Activated CD4-positive, CD25-positive, alpha-beta regulatory T cell (primary cell): ENCODE measurements around the gene NPAT.
A peak's percentile ranks its signal among the peaks of the same experiment; 100 is the strongest.

Experiments used
- DNase-seq, 4 experiments: peaks; one replicate each; lab custom pipeline; 2025; lab: John Stamatoyannopoulos, UW

The NPAT gene

DNA sequence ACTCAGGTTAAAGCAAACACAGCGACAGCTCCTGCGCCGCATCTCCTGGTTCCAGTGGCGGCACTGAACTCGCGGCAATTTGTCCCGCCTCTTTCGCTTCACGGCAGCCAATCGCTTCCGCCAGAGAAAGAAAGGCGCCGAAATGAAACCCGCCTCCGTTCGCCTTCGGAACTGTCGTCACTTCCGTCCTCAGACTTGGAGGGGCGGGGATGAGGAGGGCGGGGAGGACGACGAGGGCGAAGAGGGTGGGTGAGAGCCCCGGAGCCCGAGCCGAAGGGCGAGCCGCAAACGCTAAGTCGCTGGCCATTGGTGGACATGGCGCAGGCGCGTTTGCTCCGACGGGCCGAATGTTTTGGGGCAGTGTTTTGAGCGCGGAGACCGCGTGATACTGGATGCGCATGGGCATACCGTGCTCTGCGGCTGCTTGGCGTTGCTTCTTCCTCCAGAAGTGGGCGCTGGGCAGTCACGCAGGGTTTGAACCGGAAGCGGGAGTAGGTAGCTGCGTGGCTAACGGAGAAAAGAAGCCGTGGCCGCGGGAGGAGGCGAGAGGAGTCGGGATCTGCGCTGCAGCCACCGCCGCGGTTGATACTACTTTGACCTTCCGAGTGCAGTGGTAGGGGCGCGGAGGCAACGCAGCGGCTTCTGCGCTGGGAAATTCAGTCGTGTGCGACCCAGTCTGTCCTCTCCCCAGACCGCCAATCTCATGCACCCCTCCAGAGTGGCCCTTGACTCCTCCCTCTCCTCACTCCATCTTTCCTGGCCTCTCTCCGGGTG, at the start of gene NPAT, which contains the start of gene ATM:
Gene NPAT (minus strand): TSS at position 65 of the 774 bp plus-strand sequence. CDS start 102 bp downstream, outside the sequence.
Gene ATM (plus strand): TSS at position 494 of the 774 bp plus-strand sequence. CDS start 4,558 bp downstream, outside the sequence.
- peak; percentile 93 to 96 (median 95) for DNase-seq

DNA sequence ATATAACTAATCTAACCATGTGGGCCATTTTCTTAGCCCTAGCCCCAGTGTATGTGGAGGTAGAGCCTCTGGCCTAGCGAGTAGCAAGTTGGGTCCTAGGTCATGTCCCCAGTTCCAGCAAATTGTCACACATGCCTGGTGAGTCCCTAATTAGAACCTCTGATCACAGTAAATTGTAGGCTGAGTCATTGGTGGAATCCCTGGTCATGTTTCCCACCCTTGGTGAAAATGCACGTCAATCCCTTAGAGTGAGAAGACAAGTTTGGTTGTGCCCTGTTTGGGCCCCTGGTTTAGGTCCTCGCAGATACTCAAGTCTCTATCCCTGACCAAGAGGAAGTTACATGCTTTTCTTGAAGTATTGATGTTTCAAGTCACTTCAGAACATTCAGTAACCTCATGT, 47.1 kb upstream of the NPAT start:
- no peak for DNase-seq

DNA sequence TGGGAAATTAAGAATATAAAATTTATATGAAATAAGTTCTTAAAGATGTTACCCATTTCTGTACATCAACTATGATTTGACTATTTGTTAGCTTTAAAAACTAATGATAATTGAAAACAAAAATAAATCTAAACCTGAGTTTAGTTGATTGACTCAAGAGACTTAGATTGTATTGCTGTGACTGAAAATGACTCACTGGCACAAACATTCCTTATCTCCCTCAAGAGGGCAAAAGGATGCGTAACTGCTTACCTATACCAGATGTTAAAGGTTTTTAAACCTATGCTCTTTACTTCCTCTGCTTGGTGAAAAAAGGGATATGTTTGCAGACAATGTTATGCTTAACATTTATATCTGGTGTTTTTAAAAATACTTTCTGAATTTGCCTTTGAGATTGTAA, 30.7 kb upstream of the NPAT start:
- DNase-seq = no peak

DNA sequence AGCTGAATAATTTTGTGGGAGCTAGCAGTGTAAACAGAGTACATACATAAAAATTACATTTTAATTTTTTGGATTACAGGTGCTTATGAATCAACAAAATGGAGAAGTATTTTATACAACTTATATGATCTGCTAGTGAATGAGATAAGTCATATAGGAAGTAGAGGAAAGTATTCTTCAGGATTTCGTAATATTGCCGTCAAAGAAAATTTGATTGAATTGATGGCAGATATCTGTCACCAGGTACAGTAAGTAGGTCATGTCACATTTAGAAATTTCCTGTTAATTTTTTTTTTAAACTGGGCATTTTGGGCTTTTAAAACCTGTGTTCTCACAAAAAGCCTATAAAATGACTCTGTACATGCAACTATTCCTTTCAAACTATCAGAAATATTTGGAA, 24.4 kb upstream of the NPAT start:
- DNase-seq = no peak

DNA sequence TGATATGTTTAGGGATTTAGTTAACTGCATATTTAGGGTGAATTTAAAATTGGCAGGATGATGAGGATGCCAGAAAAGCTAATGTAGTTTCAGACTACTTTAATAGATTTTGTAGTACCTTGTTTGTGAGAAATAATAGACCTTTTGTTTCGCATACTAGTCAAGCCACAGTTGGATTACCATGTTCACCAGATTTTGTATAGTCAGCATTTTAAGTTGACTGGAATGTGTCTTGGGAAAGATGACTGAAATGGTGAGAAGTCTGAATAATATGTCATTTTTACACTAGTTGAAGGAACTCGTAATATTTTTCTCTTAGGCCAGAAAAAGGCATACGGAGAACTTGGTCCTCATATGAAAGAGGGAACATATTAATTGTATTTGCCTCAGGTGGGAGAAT, 23.9 kb upstream of the NPAT start:
- DNase-seq = no peak

DNA sequence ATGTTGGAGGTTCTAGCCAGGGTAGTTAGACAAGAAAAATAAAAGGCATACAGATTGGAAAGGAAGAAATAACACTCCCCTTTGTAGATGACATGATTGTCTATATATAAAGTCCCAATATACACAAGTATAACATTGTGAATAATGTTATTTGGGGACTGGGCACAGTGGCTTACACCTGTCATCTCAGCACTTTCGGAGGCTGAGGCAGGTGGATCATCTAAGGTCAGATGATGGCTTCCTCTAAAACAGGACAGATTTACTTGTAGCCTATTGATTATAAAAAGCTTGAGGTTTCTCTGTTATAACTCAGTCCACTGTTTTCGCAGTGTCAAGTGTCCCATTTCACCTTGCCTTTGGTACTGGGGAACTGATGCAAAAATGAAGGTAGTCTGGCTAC, 20.0 kb upstream of the NPAT start:
- DNase-seq = no peak

DNA sequence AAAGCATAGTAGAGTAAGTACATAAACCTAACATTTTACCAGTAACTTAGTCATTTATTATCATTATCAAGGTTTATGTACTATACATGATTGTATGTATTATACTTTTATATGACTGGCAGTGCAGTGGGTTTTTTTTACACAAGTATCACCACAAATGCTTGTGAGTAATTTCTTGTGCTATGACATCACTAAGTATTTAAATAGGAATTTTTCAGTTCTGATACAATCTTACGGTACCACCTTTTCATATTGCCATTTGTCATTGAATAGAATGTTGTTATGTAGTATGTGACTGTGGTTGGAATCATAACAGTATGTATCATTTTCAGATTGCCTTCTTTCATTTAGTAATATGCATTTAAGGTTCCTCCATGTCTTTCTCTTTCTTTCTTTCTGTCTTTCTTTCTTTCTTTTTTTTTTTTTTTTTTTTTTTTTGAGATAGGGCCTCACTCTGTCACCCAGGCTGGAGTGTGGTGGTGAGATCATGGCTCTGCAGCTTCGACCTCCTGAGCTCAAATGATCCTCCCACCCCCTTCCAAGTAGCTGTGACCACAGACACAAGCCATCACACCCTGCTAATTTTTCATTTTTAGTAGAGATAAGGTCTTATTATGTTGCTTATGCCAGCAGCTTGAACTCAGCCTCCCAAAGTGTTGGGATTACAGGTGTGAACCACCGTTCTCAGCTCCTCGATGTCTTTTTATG, 19.0 kb upstream of the NPAT start:
- no peak for DNase-seq

DNA sequence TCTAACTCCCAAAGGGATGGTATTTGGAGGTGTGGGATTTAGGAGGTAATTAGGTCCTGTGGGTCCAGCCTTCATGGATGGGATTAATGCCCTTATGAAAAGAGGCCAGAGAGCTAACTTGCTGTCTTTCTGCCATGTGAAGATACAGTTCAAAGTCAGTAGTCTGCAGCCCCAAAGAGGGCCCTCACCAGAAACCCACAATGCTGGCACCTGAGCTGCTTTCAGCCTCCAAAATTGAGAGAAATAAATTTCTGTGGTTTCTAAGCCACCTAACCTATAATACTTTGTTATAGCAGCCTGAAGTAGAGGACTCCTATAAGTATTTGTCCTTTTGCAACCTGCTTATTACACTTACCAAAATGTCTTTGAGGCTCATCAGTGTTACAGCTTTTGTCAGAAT, 16.6 kb upstream of the NPAT start:
- no peak for DNase-seq

DNA sequence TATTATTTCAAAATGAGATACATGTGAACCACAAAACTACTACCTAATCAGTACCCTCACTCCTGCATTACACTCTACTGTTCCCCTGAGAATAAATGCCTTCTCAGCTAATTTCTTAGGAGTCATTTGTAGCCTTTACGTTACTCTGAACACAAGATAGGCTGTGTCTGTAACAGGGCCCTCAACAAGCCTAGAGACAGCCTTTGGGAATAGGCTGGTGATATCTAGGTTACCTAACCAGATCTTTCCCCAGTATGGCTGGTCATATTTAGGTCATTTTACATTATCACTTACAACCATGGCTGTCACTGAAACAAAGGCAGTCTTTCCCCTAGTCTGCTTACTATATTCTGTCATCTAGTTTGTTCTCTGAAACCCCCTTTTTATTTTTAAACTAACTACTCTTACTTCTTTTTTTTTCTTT, 14.6 kb upstream of the NPAT start:
- no peak for DNase-seq

DNA sequence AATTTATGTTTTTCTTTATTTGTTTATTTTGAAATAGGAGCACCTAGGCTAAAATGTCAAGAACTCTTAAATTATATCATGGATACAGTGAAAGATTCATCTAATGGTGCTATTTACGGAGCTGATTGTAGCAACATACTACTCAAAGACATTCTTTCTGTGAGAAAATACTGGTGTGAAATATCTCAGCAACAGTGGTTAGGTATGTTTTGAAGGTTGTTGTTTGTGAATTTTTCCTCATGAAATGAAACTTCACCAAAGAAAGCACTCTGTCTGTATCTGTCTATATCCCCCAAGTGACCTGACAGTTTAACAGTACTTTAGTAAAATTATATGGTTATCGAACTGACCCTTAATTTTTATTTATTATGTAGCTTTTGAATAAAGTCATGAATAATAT, 13.2 kb upstream of the NPAT start:
- no peak for DNase-seq

DNA sequence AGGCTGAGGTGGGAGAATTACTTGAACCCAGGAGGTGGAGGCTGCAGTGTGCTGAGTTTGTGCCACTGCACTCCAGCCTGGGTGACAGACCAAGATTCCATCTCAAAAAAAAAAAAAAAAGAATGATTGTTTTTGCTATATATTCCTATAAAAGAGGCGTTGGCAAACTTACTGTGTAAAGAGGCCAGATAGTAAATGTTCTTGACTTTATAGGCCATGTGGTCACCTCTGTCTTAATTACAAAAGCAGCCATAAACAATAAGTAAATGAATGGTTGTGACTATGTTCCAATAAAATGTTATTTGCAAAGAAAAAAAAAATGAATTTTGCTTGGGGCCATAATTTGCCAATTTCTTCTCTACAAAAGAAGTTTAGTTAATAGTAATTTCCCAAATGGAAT, 12.8 kb upstream of the NPAT start:
- no peak for DNase-seq

DNA sequence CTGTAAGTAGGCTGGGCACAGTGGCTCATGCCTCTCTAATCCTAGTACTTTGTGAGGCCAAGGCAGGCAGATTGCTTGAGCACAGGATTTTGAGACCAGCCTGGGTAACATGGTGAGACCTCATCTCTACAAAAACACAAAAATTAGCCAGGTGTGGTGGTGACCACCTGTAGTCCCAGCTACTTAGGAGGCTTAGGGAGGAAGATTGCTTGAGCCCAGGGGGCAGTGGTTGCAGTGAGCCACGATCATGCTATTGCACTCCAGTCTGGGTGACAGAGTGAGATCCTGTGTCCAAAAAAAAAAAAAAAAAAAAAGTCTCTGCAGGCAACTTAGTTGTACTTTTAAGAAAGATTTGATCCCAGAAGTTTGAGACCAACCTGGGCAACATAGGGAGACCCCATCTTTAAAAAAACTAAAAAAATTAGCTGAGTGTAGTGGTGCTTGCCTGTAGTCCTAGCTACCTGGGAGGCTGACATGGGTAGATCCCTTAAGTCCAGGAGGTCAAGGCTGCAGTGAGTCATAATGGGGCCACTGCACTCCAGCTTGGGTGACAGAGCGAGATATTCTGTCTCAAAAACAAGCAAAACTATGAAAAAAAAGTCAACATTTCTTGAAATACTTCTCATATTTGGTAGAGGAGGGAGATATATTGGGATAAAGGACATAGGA, 11.0 kb upstream of the NPAT start:
- DNase-seq = no peak

DNA sequence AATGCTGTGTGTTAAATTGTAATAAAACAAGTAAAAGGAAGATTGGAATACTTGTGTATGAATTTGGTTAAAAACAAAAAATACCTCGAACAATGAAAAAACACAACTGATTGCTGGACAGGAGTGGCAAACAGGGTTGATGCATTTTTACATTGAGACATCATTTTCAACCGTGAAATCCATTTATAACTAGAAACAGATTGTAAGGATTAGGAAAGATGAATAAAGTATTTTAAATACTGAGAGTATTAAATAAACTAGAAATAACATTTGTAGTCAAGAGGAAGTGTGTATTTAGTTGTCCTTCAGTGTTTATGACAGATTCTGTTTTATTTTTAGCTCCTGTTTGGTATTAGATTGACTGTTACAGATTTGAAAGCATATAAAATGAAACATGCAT, 5.8 kb upstream of the NPAT start:
- DNase-seq = no peak

DNA sequence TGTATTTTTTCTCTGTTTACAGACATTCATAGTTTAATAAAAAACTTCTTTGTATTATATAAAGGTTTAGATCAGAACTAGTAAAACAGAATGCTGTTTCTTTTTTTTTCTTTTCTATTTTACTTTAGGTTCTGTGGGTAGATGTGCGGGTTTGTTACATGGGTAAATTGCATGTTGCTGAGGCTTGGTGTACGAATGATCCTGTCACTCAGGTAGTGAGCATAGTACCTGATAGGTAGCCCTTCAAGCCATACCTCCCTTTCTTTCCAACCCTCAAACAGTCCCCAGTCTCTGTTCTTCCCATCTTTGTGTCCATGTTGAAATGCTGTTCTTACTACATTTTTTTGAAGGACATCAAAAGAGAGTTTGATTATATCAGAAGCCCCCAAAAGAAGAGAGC, 3.6 kb upstream of the NPAT start:
- no peak for DNase-seq

DNA sequence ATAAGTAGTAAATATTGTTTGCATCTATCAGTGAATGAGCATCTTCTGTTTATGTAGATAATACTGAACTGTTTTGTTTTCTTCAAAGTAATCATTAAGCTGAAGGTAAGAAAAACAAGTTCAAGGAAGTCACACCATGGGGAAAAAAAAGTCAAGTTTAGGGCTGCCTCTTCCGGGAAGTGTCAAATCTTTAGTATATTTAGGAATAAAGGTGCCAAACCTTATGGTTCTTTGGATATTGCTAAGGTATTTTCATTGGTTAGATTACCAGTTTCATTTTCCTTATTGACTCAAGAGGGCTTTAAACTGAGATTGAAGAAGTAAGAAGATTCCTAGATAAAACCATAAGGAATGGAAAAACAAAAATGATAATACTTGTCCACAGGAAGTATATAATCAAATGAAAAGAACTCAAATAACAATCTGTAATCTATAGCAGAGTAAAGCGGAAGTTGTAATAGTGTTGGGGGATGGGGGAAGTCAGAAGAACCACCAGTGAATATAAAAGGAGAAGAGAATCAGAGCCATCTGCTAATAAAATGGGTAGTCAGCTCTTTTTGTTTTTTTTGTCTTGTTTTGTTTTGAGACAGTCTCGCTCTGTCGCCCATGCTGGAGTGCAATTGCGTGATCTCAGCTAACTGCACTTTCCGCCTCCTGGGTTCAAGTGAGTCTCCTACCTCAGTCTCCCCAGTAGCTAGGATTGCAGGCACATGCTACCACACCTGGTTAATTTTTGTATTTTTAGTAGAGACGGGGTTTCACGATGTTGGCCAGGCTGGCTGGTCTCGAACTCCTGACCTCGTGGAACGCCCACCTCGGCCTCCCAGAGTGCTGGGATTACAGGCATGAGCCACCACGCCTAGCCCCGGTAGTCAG, 2.7 kb upstream of the NPAT start:
- peak in 1 of 4 experiments; percentile 7 for DNase-seq

DNA sequence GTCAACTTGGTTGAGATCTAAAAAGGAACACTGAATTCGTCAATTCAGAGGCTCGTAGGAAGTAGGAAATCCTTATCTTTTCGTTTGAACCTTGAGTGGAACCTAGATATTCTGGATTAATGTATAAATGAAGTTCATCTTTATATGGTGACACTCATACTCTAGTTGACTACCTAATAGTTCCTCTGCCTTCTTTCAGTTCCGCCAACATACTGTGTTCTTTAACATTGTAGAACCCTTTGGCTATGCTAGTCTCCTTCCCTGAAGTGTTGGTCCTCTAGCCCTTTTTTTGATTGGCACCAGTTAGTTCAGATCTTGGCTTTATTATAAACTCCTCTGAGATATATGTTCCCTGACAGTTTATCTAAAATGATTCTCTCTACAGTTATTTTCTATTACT, 1.9 kb upstream of the NPAT start:
- DNase-seq = no peak

DNA sequence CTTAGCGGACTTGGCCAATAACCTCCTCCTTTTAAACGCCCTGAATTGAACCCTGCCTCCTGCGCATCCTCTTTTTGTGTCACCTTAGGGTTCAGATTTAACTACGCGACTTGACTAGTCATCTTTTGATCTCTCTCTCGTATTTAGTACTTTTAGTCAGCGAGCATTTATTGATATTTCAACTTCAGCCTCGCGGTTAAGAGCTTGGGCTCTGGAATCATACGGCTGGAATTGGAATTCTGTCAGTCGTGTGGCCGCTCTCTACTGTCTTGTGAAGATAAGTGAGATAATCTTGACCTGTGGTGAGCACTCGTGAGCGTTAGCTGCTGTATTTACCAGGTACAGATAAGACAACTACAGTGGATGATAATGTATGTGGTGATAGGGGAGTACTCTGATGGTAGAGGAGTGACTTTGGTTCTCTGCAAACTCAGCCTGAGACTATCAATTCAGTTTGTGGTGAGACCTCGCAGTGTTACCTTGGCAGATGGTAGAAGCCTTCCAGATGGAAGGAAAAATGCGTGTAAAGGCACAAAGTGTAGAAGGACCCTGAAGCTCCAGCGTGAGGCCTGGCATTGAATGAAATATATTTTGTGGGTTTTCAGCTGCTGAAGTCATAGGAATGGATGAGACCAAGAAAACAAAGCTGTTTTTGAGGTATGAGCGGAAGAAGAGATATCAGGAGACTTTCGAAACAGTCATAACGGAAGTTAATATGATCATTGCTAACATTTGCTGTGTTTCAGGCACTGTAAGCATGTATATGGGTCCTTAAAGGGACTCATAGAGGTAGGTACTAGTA, 1.1 kb upstream of the NPAT start:
- DNase-seq = no peak

DNA sequence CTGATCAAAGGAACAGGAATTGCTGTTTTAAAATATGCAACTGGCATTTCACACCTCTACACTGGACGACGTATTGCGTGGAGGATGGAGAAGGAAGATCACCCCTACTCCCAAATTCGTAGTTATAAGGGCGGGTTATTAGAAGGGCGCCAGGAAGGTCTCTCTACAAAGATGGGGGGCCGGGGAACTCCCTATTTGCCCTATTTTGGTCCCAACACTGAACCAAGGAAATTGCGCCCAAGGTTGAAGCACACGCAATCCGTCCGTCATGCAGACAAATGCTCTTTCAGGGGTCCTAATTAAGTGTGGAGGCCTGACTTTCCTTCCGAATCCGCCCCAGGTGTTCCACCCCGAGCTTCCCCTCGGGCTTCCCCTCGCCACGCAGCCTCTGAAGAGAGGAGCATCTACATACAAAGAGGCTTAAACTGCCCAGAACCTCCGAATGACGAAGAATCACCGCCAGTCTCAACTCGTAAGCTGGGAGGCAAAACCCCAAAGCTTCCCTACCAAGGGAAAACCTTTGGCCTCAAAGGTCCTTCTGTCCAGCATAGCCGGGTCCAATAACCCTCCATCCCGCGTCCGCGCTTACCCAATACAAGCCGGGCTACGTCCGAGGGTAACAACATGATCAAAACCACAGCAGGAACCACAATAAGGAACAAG, 396 bp downstream of the NPAT start:
- peak in 2 of 4 experiments; percentile 15 to 34 for DNase-seq

DNA sequence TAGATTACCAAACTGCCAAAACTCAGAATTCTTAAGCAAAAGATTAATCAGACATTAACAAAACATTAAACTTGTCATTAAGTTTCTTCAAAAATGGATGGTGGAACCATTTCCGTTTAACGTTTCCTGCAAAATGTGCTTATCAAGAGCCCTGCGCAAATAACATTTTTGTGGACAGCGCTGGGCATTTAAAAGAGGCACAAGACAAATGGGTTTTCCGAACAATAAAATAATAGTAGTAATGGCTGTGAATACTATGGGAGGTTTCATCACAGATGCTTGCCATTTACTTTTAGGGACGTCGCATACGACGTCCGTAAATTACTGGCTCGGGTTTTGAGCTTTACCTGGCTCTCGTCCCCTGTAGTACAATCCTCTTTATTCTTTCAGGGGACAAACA, 1.1 kb downstream of the NPAT start:
- DNase-seq = no peak

DNA sequence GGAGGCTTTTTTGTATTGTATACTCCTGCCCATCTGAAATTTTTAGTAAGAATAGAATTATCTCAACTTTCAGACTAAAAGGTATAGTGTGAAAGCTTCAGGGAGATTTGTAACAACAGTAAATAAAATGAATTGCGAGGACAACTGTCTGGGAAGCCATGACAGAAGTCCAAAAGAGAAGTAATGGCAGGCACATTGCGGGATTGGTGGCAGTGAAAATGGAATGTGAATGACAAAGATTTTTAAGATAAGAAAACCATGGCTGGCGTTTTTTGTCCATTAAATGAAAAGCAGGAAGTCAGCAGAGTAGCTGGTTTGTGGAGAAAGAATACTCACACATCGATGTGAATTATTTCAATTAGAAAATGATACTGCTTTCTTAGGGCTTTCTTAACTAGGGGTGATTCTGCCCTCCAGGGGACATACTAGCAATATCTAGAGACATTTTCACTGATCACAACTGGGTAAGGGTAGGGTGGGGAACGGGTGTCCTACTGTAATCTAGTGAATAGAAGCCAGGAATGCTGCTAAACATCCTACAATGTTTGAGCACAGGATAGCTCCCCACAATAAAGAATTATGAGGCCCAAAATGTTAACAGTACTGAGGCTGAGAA, 1.6 kb downstream of the NPAT start:
- DNase-seq = no peak
